Tongue (tissue), 2 donors: ENCODE data around the gene ZNF747. TPM values are rescaled to one million over a fixed set of nuclear protein-coding genes. Genes with fewer than 3 reads are reported as not detected.
A peak's percentile ranks its signal among the peaks of the same experiment; 100 is the strongest.
"Not testable (repeated sequence)": the region's sequence is repeated elsewhere in the genome, so short reads cannot be mapped to it uniquely, and the experiment has no call there.

Source experiments
- DNase-seq: peaks from one replicate; pipeline ENCODE4 v3.0.0-alpha.2; 2015
- total RNA-seq: library from RNA; depleted of rRNA; stranded (reverse); fragments of >200 nt; gene quantifications from one replicate; pipeline ENCODE4 v1.2.3, GENCODE V29; 2014

Gene ZNF747
- total RNA-seq, 1 donor from 2014 or later: 14.7 TPM

GRCh38 chr16:30557957-30558788, 23.5 kb upstream of the ZNF747 start, which contains the start of gene ZNF764:
Gene ZNF764, minus strand, starts transcription at chr16:30558374. Its CDS starts 192 bp downstream, at chr16:30558182.
- DNase-seq: peak; percentile 99

- DNase-seq: no peak
These were observed 23.0 kb upstream of the ZNF747 start for GRCh38 chr16:30557707-30557956.

- no peak for DNase-seq
These were observed 21.4 kb upstream of the ZNF747 start for GRCh38 chr16:30556125-30556473.

- DNase-seq: no peak
These were observed 20.9 kb upstream of the ZNF747 start for GRCh38 chr16:30555315-30556124.

DNA sequence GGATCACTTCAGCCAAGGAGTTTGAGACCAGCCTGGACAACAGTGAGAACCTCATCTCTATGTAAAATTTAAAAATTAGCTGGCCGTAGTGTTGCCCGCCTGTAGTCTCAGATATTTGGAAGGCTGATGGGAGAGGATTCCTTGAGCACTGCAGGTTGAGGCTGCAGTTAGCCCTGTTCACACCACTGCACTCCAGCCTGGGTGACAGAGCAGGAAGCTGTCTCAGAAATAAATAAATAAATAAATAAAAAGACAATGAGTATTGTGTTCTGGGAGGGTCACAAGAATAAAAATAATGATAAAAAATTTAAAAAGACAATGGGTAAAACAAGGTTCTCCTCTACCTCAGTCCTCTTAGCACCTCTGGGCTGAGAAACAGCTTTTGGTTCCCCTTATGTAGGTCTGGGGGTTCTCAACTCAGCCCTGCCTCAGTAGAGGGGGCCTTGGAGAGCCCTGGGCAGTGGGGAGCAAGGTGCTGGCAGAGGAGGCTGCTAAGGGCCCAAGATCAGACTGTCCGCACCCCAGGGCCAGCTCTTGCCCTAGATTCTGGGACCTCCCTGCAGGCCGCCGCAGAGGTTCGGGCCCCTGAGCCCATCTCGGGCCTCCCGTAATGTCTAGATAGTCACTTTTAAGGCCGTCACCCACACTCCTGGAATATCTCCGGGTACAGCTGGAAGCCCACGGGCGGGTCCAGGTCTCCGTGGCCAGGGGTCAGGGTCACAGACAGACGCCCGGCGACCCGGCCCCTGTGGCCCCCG, 20.1 kb upstream of the ZNF747 start:
- DNase-seq: no peak

DNA sequence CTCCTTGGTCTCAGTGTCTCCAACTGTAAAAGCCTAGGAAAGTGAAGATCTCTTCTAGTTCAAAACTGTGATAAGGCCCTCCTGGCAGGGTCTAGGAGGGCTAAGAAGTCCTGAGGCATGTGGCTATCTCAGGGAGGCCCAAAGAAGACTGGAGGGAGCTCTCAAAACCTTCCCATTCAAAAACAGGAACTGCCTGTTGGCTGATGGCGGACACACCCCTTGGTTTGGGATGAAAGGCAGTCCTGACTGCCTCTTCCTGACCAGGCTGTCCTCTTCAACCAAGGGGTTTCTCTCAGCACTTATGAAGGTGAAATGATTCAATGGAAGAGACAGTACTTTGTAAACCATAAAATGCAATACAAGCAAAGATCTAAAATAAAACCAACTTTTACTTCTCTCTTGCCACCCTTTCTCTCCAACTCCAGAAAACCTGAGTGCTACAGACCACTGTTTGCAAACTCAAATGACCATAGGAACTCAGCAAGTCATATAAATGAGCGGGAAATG, 18.8 kb upstream of the ZNF747 start:
- no peak for DNase-seq

- no peak for DNase-seq
These were observed 18.3 kb upstream of the ZNF747 start for GRCh38 chr16:30552956-30553355.

DNA sequence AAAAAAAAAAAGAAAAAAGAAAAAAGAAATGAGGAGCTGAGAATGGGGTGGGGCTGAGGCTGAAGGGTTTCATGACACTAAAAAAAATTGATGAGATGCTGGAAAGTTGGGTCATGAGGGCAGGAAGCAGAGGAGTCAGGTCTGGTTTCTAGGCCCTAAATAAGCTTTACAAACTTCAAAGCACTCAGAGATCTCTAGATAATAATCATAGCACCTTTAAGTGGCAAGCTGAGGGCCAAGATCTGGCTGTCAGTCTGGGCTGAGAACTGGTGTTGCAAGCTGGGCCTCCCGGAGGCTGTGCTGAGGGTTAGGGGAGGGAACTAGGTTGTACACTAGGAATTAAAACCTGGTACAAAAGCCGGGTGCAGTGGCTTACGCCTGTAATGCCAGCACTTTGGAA, 17.1 kb upstream of the ZNF747 start:
- no peak for DNase-seq

DNA sequence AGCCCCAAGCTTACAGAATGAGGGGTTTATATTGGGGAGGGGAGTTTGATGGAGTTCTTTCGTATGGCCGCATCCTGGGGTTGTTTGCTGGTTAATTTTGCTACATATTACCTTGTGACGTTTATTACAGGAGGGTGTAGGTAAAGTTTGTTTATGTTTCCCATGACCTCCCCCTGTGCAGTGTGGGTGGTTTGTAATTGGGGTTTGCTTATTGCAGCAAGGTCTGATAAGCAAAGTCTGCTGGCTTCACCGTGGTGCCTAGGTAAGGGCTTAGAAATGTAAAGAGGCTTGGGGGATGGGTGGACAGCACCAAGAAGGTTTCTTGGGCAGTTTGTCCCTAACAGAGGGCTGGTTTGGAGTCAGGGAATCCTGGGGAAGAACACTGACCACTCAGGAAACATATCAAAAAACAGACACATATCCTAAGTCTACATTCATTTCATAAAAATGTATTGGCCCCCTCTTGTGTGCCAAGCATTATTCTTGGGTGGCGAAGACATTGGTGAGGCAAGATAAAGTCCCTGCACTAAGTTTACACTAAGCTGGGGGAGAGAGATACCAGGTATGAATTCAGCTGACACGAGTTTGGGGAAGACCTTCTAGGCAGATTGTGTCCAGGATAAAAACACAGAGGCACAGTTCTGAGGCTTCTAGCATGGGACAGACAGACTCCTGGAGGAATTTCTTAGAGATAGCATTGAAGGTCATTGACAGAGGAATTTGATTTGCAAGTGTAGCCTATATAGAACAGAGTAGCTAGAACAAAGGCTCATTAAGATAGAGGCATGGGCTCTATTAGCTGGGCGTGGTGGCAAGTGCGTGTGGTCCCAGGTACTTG, 14.0 kb upstream of the ZNF747 start:
- DNase-seq: no peak

- DNase-seq: no peak
These were observed 11.5 kb upstream of the ZNF747 start for GRCh38 chr16:30546115-30546514.

DNA sequence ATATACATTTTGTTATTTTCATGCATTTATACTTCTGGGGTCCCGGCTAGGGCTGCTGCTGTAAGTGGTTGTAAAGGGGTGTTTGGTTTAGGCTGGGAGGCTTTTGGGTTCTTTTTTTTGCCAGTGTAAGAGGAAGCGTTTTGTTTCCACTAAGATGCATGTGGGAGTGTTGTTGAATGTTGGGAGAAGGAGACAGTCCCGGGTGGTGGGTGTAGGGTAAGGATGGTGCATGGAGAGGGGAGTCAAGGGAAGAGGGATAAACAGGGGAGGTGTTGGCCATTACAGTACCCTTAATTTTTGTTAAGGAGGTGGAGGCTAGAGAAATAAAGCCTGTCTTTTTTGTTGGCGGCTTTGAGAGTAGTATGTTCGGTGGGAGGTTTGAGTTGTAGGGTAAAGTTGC, 8.4 kb upstream of the ZNF747 start:
- DNase-seq: no peak

GRCh38 chr16:30541502-30542329, 7.1 kb upstream of the ZNF747 start:
- DNase-seq: no peak

- DNase-seq: not testable (repeated sequence)
These were observed 6.3 kb upstream of the ZNF747 start for GRCh38 chr16:30540916-30541464.

DNA sequence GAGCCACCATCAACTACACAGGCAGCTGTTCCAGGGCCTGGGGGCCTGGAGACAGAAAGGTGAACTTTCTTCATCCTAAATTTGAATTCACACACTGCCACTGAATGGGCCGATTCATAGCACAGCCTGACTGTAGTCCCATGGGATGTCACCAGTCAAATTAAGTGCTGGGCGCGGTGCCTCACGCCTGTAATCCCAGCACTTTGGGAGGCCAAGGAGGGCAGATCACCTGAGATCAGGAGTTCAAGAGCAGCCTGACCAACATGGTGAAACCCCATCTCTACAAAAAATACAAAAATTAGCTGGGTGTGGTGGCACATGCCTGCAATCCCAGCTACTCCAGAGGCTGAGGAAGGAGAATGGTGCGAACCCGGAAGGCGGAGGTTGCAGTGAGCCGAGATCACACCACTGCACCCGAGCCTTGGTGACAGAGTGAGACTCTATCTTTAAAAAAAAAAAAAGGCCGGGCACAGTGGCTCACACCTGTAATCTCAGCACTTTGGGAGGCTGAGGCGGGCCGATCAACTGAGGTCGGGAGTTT, 5.4 kb upstream of the ZNF747 start:
- DNase-seq: not testable (repeated sequence)

GRCh38 chr16:30539000-30539964, 4.6 kb upstream of the ZNF747 start:
- DNase-seq: no peak

DNA sequence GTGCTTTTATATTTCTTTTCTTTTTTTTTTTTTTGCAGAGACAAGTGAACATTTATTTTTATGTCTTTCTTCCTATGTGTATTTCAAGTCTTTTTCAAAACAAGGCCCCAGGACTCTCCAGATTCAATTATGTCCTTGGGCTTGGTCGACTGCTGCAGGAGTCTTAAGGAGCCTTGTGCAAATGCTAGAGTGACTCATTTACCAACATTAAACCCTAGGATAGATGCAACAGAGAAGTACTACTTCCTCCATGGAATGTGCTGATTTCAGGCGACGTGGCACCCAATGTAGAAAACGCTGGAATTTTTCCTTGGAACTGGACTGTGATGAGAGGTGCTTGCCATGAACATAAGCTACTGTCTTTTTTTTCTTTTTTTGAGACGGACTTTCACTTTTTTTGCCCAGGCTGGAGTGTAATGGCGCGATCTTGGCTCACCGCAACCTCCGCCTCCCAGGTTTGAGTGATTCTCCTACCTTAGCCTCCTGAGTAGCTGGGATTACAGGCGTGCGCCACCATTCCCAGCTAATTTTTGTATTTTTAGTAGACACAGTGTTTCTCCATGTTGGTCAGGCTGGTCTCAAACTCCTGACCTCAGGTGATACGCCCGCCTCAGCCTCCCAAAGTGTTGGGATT, 1.9 kb upstream of the ZNF747 start:
- DNase-seq: not testable (repeated sequence)

GRCh38 chr16:30535777-30536190, 1.1 kb upstream of the ZNF747 start:
- DNase-seq: peak; percentile 87

DNA sequence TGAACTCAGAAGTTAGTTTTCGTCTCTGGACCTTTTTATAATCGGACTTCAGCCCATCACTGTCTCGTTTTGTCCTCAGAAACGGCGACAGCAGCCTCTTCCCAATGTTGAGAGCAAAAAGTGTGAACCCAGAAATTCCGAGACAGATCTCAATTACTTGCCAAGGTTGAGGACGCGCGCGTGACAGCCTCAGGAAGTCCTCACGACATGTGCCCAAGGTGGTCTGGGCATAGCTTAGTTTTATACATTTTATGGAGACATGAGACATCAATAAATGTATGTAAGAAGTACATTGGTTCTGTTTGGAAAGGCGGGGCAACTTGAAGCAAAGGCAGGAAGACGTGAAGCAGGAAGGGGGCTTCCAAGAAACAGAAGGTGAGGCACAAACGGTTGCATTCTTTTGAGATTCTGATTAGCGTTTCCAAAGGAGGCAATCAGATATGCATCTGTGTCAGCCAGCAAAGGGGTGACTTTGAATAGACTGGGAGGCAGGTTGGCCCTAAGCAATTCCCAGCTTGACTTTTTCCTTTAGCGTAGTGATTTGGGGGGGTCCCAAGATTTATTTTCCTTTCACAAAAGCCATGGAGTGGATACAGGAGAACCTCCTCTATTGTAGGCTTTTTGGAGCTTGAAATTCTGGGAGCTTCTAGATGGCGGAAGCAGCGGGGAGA, 583 bp upstream of the ZNF747 start:
- DNase-seq: no peak
